HCT116 (cell line): ENCODE data around the gene ZNF777.

ENCODE experiments used
- CTCF ChIP-seq, 3 experiments: fragments of 200-600 bp in 1 of 3; sonication (generic) in 1 of 3; IDR thresholded peaks in 2 of 3; conservative IDR thresholded peaks in 1 of 3; 2 replicates each; pipeline ENCODE4 v1.5.1; 2012 to 2017; ENCODE audit warnings: low read depth in 2 of 3, low read length in 2 of 3, antibody characterized with exemption in 1 of 3, borderline replicate concordance in 1 of 3, control low read depth in 1 of 3, mild to moderate bottlenecking in 1 of 3, mixed read lengths in 1 of 3, mixed run types in 1 of 3, moderate library complexity in 1 of 3; ENCODE audit not compliant: insufficient read depth in 1 of 3
- EZH2 ChIP-seq: fragments of 200-600 bp; sonication (generic); IDR thresholded peaks from 2 replicates; pipeline ENCODE4 v1.6.1; 2017; ENCODE audit warnings: antibody characterized with exemption, mixed run types
- JUND ChIP-seq: IDR thresholded peaks from 2 replicates; pipeline ENCODE4 v1.6.1; 2012
- POLR2A ChIP-seq: IDR thresholded peaks from 2 replicates; pipeline ENCODE4 v1.7.0; 2011; ENCODE audit warnings: borderline replicate concordance; ENCODE audit not compliant: insufficient read depth, insufficient read length; ENCODE audit errors: extremely low read depth
- POLR2AphosphoS5 ChIP-seq: IDR thresholded peaks from 2 replicates; pipeline ENCODE4 v1.6.1; 2011; ENCODE audit warnings: mild to moderate bottlenecking, low read depth, low read length, moderate library complexity
- YY1 ChIP-seq: IDR thresholded peaks from 2 replicates; pipeline ENCODE4 v1.6.1; 2011; ENCODE audit warnings: low read length, low read depth, moderate library complexity, mild to moderate bottlenecking; ENCODE audit not compliant: insufficient replicate concordance; ENCODE audit errors: extremely low read depth

- TF ChIP-seq CTCF (IDR thresholded peaks at IDR 0.05 in 2 of 3, conservative IDR thresholded peaks at IDR 0.05 in 1 of 3; ENCODE audit: borderline replicate concordance in 1 of 3, insufficient read depth in 1 of 3, low read depth in 2 of 3, low read length in 2 of 3): no peak
- no peak for TF ChIP-seq POLR2A
- no peak for TF ChIP-seq JUND
- TF ChIP-seq YY1: no peak
- TF ChIP-seq POLR2AphosphoS5: no peak
- TF ChIP-seq EZH2: no peak
Measured at GRCh38 chr7:149457766-149458165, 3.1 kb downstream of the ZNF777 start.
